Fibroblast of lung (primary cell): ENCODE data around the gene CDKN2AIP. TPM values are rescaled to one million over a fixed set of nuclear protein-coding genes. Genes with fewer than 3 reads are reported as not detected.
A peak's percentile ranks its signal among the peaks of the same experiment; 100 is the strongest.

Source experiments
- DNase-seq, 2 donors: peaks; one replicate each; pipeline versions ENCODE4 v3.0.0 to v3.0.0-alpha.2; 2010; ENCODE audit warnings: low read depth in 2 of 2
- H2AFZ ChIP-seq: 2 replicates; pipeline ENCODE4 v1.5.1; 2012; ENCODE audit warnings: low read length, control low read depth, inconsistent platforms
- H3K27ac ChIP-seq: 2 replicates; pipeline ENCODE4 v1.5.1; 2011; ENCODE audit warnings: low read length, control low read depth; ENCODE audit not compliant: insufficient read depth
- H3K27me3 ChIP-seq: 2 replicates; pipeline ENCODE4 v1.5.1; 2011; ENCODE audit warnings: mild to moderate bottlenecking, low read length; ENCODE audit not compliant: control insufficient read depth, insufficient read depth
- H3K36me3 ChIP-seq: 2 replicates; pipeline ENCODE4 v1.5.1; 2011; ENCODE audit warnings: low read length; ENCODE audit not compliant: control insufficient read depth, insufficient read depth
- H3K4me1 ChIP-seq: 2 replicates; pipeline ENCODE4 v1.5.1; 2011; ENCODE audit warnings: low read length; ENCODE audit not compliant: control insufficient read depth, insufficient read depth; ENCODE audit errors: extremely low read depth
- H3K4me2 ChIP-seq: 2 replicates; pipeline ENCODE4 v1.5.1; 2011; ENCODE audit warnings: low read length, control low read depth; ENCODE audit not compliant: insufficient read depth; ENCODE audit errors: extremely low read depth
- H3K4me3 ChIP-seq, 4 experiments: fragments of 200-600 bp in 1 of 4; sonication (generic) in 1 of 4; replicated peaks in 1 of 4; 2 replicates each; pipeline ENCODE4 v1.5.1; 2011 to 2016; ENCODE audit warnings: low read length in 4 of 4, low read depth in 3 of 4, mild to moderate bottlenecking in 3 of 4, control low read depth in 2 of 4, inconsistent platforms in 1 of 4, mixed read lengths in 1 of 4; ENCODE audit not compliant: insufficient read depth in 1 of 4; ENCODE audit errors: control extremely low read depth in 1 of 4
- H3K79me2 ChIP-seq: 2 replicates; pipeline ENCODE4 v1.5.1; 2012; ENCODE audit warnings: mild to moderate bottlenecking, low read length, inconsistent platforms; ENCODE audit not compliant: control insufficient read depth, insufficient read depth
- H3K9ac ChIP-seq: 2 replicates; pipeline ENCODE4 v1.5.1; 2011; ENCODE audit warnings: mild to moderate bottlenecking, low read length, control low read depth; ENCODE audit not compliant: insufficient read depth
- H3K9me3 ChIP-seq: 2 replicates; pipeline ENCODE4 v1.5.1; 2012; ENCODE audit warnings: low read depth, low read length; ENCODE audit not compliant: control insufficient read depth, insufficient read depth
- H4K20me1 ChIP-seq: 2 replicates; pipeline ENCODE4 v1.5.1; 2011; ENCODE audit warnings: low read length; ENCODE audit not compliant: control insufficient read depth, insufficient read depth; ENCODE audit errors: extremely low read depth
- CTCF ChIP-seq, 2 donors: IDR thresholded peaks in 1 of 2; conservative IDR thresholded peaks in 1 of 2; 1 replicate in 1 of 2; 2 replicates in 1 of 2; pipeline ENCODE4 v1.5.1; 2011 to 2012; ENCODE audit warnings: low read length in 2 of 2, control low read depth in 1 of 2, inconsistent platforms in 1 of 2, low read depth in 1 of 2, mild to moderate bottlenecking in 1 of 2
- EZH2 ChIP-seq: IDR thresholded peaks from 2 replicates; pipeline ENCODE4 v1.5.1; 2012; ENCODE audit warnings: low read length, control low read depth, mild to moderate bottlenecking; ENCODE audit errors: missing control alignments
- polyA plus RNA-seq, 2 donors: library from polyadenylated mRNA; depleted of rRNA in 1 of 2; stranded (reverse) in 1 of 2; unstranded in 1 of 2; fragments of >200 nt; gene quantifications; 2 replicates each; pipeline ENCODE4 v1.2.1, GENCODE V29; 2011 to 2012; ENCODE audit warnings: missing spikeins in 1 of 2
- total RNA-seq: library from RNA; depleted of rRNA; stranded (reverse); fragments of >200 nt; gene quantifications from 2 replicates; pipeline ENCODE4 v1.2.1, GENCODE V29; 2014

CDKN2AIP gene
- total and polyA plus RNA-seq, 2 donors (not counting 1 experiment from before 2014, with no cell fraction given) = 15.4 to 20.5 TPM

- peaks cover 2% of the 10 kb centered on the region for H3K36me3 ChIP-seq
- TF ChIP-seq EZH2 = no peak
- no peak for TF ChIP-seq CTCF (conservative IDR thresholded peaks at IDR 0.05 in 1 of 2, IDR thresholded peaks at IDR 0.05 in 1 of 2; ENCODE audit: low read depth in 1 of 2, low read length in 2 of 2)
- H3K79me2 ChIP-seq = peaks cover 18% of the 10 kb centered on the region
These were observed 3.2 kb upstream of the CDKN2AIP start for GRCh38 chr4:183441276-183441675.

GRCh38 chr4:183443655-183444213 is 702 bp upstream of the CDKN2AIP start:
- peak overlapping the region; percentile 92 for H2AFZ ChIP-seq
- H3K36me3 ChIP-seq = peaks cover 7% of the 10 kb centered on the region
- peak overlapping the region; percentile 88 to 94 (median 92) for H3K4me3 ChIP-seq
- no peaks in the 10 kb centered on the region for H4K20me1 ChIP-seq
- peaks cover 31% of the 10 kb centered on the region for H3K79me2 ChIP-seq
- H3K9me3 ChIP-seq = no peaks in the 10 kb centered on the region
- peak overlapping the region; percentile 98 for H3K27ac ChIP-seq
- H3K27me3 ChIP-seq = no peaks in the 10 kb centered on the region
- peaks cover 12% of the 10 kb centered on the region for H3K4me1 ChIP-seq
- peak overlapping the region; percentile 82 for H3K4me2 ChIP-seq
- H3K9ac ChIP-seq = peak overlapping the region; percentile 93
- no peak for DNase-seq
- peak in 1 of 2 donors; percentile 2 for TF ChIP-seq CTCF (conservative IDR thresholded peaks at IDR 0.05 in 1 of 2, IDR thresholded peaks at IDR 0.05 in 1 of 2; ENCODE audit: low read depth in 1 of 2, low read length in 2 of 2)
- no peak for TF ChIP-seq EZH2

More at GRCh38 chr4:183441276-183441675, 3.2 kb upstream of the CDKN2AIP start:
- no peak overlapping the region for H2AFZ ChIP-seq
- H3K27ac ChIP-seq = no peak overlapping the region
- no peaks in the 10 kb centered on the region for H3K27me3 ChIP-seq
- H3K4me1 ChIP-seq = peaks cover 8% of the 10 kb centered on the region
- no peak overlapping the region for H3K9ac ChIP-seq
- H4K20me1 ChIP-seq = no peaks in the 10 kb centered on the region
- no peak for DNase-seq
- H3K4me2 ChIP-seq = no peak overlapping the region
- no peaks in the 10 kb centered on the region for H3K9me3 ChIP-seq
- H3K4me3 ChIP-seq = no peak overlapping the region

GRCh38 chr4:183445097-183445428 is 627 bp downstream of the CDKN2AIP start:
- Histone ChIP-seq H3K4me1 (peaks cover 9% of the 10 kb centered on the region), H3K79me2 (peaks cover 31% of the 10 kb centered on the region), H3K9ac (peak overlapping the region; percentile 93), H4K20me1 (no peaks in the 10 kb centered on the region), H3K4me2 (peak overlapping the region; percentile 88), H2AFZ (peak overlapping the region; percentile 54), H3K9me3 (no peaks in the 10 kb centered on the region), H3K27me3 (no peaks in the 10 kb centered on the region), H3K4me3 (peak overlapping the region; percentile 91 to 94 (median 93)), H3K27ac (peak overlapping the region; percentile 98), H3K36me3 (peaks cover 7% of the 10 kb centered on the region)
- TF ChIP-seq EZH2 (no peak), CTCF (conservative IDR thresholded peaks at IDR 0.05 in 1 of 2, IDR thresholded peaks at IDR 0.05 in 1 of 2; ENCODE audit: low read depth in 1 of 2, low read length in 2 of 2) (no peak)
- peak; percentile 8 to 20 for DNase-seq
